Measurements from ENCODE around the gene LEO1.
A peak's percentile ranks its signal among the peaks of the same experiment; 100 is the strongest.

DNA sequence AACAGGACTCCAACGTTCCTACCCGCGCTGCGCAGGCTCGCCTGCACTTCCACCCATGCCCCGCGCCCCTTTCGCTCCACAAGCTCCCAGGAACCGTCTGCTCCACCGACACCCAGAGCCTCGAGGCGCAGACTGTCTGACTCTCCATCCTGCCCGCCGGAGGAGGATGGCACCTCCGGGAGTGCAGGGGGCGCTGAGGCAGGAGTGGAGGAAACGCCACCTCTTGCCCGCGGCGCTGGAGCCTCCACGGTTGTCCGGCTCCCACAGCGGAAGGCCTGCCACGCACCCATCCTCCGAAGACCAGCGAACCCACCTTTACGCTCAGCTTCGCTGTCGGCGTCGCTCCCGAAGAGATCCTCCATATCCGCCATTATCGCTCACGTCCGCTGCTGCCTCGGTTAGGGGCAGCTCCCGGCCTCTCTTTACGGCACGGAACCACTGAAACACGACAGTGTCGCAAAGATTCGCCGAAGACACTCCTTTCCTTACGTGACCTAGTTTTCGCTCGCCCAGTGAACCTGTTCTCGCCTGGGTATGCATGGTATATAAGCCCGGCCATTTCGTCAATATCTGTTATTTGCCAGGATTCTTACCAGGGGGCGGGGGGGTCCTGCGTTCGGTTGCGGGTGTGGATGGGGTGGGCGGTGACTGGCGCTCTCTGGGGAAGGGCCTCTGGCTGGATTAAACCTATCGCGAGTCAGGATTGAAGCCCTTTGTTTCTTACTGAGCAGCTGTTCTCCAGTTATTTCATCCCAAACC, at the start of gene LEO1:
- TF ChIP-seq, protein P1, sequence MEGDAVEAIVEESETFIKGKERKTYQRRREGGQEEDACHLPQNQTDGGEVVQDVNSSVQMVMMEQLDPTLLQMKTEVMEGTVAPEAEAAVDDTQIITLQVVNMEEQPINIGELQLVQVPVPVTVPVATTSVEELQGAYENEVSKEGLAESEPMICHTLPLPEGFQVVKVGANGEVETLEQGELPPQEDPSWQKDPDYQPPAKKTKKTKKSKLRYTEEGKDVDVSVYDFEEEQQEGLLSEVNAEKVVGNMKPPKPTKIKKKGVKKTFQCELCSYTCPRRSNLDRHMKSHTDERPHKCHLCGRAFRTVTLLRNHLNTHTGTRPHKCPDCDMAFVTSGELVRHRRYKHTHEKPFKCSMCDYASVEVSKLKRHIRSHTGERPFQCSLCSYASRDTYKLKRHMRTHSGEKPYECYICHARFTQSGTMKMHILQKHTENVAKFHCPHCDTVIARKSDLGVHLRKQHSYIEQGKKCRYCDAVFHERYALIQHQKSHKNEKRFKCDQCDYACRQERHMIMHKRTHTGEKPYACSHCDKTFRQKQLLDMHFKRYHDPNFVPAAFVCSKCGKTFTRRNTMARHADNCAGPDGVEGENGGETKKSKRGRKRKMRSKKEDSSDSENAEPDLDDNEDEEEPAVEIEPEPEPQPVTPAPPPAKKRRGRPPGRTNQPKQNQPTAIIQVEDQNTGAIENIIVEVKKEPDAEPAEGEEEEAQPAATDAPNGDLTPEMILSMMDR (conservative IDR thresholded peaks at IDR 0.05; ENCODE audit: low read depth, low read length) = peak; percentile 54
- TF ChIP-seq EZH2phosphoT487 (IDR thresholded peaks at IDR 0.05; ENCODE audit: borderline replicate concordance, low read length) = no peak
- no peak for TF ChIP-seq EZH2 (IDR thresholded peaks at IDR 0.05; ENCODE audit: low read length, unreplicated experiment)
